Loucy (cell line): Measurements from ENCODE around the gene PAN3.

ENCODE experiments used
- CTCF ChIP-seq: fragments of 200-600 bp; sonication (generic); conservative IDR thresholded peaks from 2 replicates; pipeline ENCODE4 v1.5.1; 2014; ENCODE audit warnings: mild to moderate bottlenecking, antibody characterized with exemption, low read length
- EZH2phosphoT487 ChIP-seq: fragments of 200-600 bp; IDR thresholded peaks from 2 replicates; pipeline ENCODE4 v1.6.1; 2018; ENCODE audit warnings: antibody characterized with exemption, mild to moderate bottlenecking, moderate library complexity, borderline replicate concordance

GRCh38 chr13:28166257-28166656 is 27.9 kb downstream of the PAN3 start:
- TF ChIP-seq CTCF (no peak), EZH2phosphoT487 (no peak)
